Renal pelvis (tissue), 3 donors: Measurements from ENCODE around the gene MRPS11. TPM values are rescaled to one million over a fixed set of nuclear protein-coding genes. Genes with fewer than 3 reads are reported as not detected.

Experiments
- polyA plus RNA-seq, 3 donors: library from polyadenylated mRNA; unstranded; fragments of 120-200 nt; gene quantifications; one replicate each; pipeline ENCODE4 v1.2.1, GENCODE V29; 2013; ENCODE audit not compliant: insufficient read length in 3 of 3

The MRPS11 gene
- polyA plus RNA-seq, 3 donors = 52.1 to 54.0 (median 52.2) TPM

Other genes with a start within 250 kb of the MRPS11 start
- gene NTRK3, start 211.0 kb upstream of the MRPS11 start, polyA plus RNA-seq = 10 to 100 TPM in 1 of 3 donors, 1 to 10 TPM in 2; 8.7 to 12.6 (median 9.1) TPM
- gene MRPL46, start 320 bp upstream of the MRPS11 start, polyA plus RNA-seq = 10 to 100 TPM; 27.7 to 35.2 (median 33.9) TPM
- 10 to 100 TPM; 14.5 to 18.8 (median 17.8) TPM for gene DET1, start 79.0 kb downstream of the MRPS11 start, polyA plus RNA-seq
- 1 to 10 TPM; 5.9 to 7.5 (median 6.8) TPM for gene AEN, start 153.6 kb downstream of the MRPS11 start, polyA plus RNA-seq
- gene ISG20, start 171.3 kb downstream of the MRPS11 start, polyA plus RNA-seq = 1 to 10 TPM in 2 of 3 donors, under 1 TPM in 1; 0.90 to 1.6 (median 1.4) TPM